Bronchus fibroblast of lung (primary cell): ENCODE results near the gene CHST12. TPM values are rescaled to one million over a fixed set of nuclear protein-coding genes. Genes with fewer than 3 reads are reported as not detected.

ENCODE experiments used
- total RNA-seq: library from RNA; depleted of rRNA; stranded (reverse); fragments of >200 nt; gene quantifications from 2 replicates; pipeline ENCODE4 v1.2.3, GENCODE V29; 2015

CHST12 gene
- 7.0 and 8.2 TPM in 2 replicates for total RNA-seq

GRCh38 chr7:2403014-2403717, at the start of gene CHST12:
CHST12 (plus strand) TSS chr7:2403611; CDS start chr7:2432640, 29,029 bp downstream.

GRCh38 chr7:2354186-2354938, 49.0 kb upstream of the CHST12 start, which contains the start of gene EIF3B:
EIF3B (plus strand) TSS chr7:2354827; CDS start chr7:2354922, 95 bp downstream.

GRCh38 chr7:2476298-2476697, 72.9 kb downstream of the CHST12 start, which contains the start of gene GRIFIN:
GRIFIN (minus strand) TSS chr7:2476398; CDS start chr7:2476383, 15 bp downstream.

Other genes with a start within 250 kb of the CHST12 start
- gene MAD1L1, start 170.7 kb upstream of the CHST12 start, total RNA-seq = 50.8 and 51.6 TPM in 2 replicates
- 23.2 and 23.9 TPM in 2 replicates for gene MRM2, start 161.4 kb upstream of the CHST12 start, total RNA-seq
- 71.8 and 88.9 TPM in 2 replicates for gene NUDT1, start 161.4 kb upstream of the CHST12 start, total RNA-seq
- gene SNX8, start 89.2 kb upstream of the CHST12 start, total RNA-seq = 21.5 and 36.6 TPM in 2 replicates
- 126 and 141 TPM in 2 replicates for gene EIF3B, start 48.8 kb upstream of the CHST12 start, total RNA-seq
- gene GRIFIN, start 72.8 kb downstream of the CHST12 start, total RNA-seq = not detected in 2 replicates
- gene LFNG, start 116.2 kb downstream of the CHST12 start, total RNA-seq = 1.2 and 1.7 TPM in 2 replicates
- 31.5 and 38.5 TPM in 2 replicates for gene BRAT1, start 151.9 kb downstream of the CHST12 start, total RNA-seq
- gene IQCE, start 155.4 kb downstream of the CHST12 start, total RNA-seq = 7.0 and 7.7 TPM in 2 replicates
- gene TTYH3, start 228.4 kb downstream of the CHST12 start, total RNA-seq = 62.9 and 65.7 TPM in 2 replicates